HFFc6 (cell line): ENCODE data around the gene RPS18. TPM values are rescaled to one million over a fixed set of nuclear protein-coding genes. Genes with fewer than 3 reads are reported as not detected.

Experiments
- DNase-seq: peaks from one replicate; pipeline ENCODE4 v3.0.0-alpha.2; 2018
- H3K27ac Mint-ChIP-seq: 2 replicates; pipeline ENCODE4 v1.8.0; 2020; ENCODE audit warnings: mild to moderate bottlenecking, mixed read lengths
- H3K27me3 Mint-ChIP-seq: 2 replicates; pipeline ENCODE4 v1.8.0; 2021; ENCODE audit warnings: mild to moderate bottlenecking, moderate library complexity, mixed read lengths; ENCODE audit not compliant: insufficient read depth
- H3K36me3 Mint-ChIP-seq: 2 replicates; pipeline ENCODE4 v1.8.0; 2021; ENCODE audit warnings: low read depth, mixed read lengths
- H3K4me1 Mint-ChIP-seq: 2 replicates; pipeline ENCODE4 v1.8.0; 2020; ENCODE audit warnings: low read depth, mixed read lengths
- H3K4me3 Mint-ChIP-seq: 2 replicates; pipeline ENCODE4 v1.8.0; 2020; ENCODE audit warnings: mild to moderate bottlenecking, moderate library complexity, mixed read lengths
- H3K9me3 Mint-ChIP-seq: 2 replicates; pipeline ENCODE4 v1.8.0; 2020; ENCODE audit warnings: mild to moderate bottlenecking, mixed read lengths
- total RNA-seq, 6 experiments: library from RNA; stranded (reverse); fragmentation: NEBNext Ultra II Directional; extraction: Animal tissue kit (Norgen Biotek cat#: 25700); gene quantifications; 2 replicates in 1 of 6; 3 replicates in 5 of 6; pipeline ENCODE4 v1.2.3, GENCODE V29; 2021
- TF ChIP-seq, protein P1 (sequence below): fragments of 200-600 bp; sonication (generic); IDR thresholded peaks from 2 replicates; pipeline ENCODE4 v1.5.0; 2021; ENCODE audit warnings: antibody characterized with exemption, mild to moderate bottlenecking

Gene RPS18
- total RNA-seq, 6 experiments from 2014 or later, result 1,449 to 2,347 (median 1,965) TPM

DNA sequence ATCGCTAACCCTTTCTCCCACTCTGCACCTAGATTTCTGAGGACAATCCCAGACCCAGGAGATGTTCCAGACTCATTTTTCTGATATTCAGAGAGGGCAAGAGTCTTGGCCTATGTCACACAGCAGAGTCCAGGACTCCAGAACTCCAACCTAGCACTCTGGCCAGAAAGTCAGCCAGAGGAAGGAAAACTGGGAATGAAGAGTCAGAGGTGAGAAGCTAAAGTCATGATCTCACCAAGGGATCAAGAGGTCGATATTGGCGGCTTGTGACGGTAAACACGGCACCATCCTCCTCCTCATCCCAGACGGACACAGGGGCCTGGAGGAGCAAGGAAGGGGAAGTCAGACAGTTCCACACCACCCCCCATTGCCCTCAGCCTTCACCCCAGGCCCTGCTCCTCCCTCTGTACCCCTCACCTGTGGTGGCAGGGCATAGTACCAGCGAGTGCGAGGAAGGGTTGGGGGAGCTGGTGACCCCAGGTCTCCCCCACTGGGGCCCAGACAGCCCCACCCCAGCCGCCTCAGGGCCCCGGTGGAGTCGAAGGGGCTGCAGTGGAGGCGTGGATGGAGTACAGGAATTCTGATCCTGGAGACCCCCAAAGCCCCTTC lies 25.0 kb downstream of the RPS18 start:
- Mint-ChIP-seq H3K9me3 (peaks cover 4% of the 10 kb centered on the region), H3K27ac (peak overlapping the region; percentile 99), H3K27me3 (peaks cover 17% of the 10 kb centered on the region), H3K36me3 (peaks cover 13% of the 10 kb centered on the region; the same call in 1 of the 2 replicates), H3K4me3 (peak overlapping the region; percentile 99), H3K4me1 (peaks cover 31% of the 10 kb centered on the region)
- TF ChIP-seq, protein P1, sequence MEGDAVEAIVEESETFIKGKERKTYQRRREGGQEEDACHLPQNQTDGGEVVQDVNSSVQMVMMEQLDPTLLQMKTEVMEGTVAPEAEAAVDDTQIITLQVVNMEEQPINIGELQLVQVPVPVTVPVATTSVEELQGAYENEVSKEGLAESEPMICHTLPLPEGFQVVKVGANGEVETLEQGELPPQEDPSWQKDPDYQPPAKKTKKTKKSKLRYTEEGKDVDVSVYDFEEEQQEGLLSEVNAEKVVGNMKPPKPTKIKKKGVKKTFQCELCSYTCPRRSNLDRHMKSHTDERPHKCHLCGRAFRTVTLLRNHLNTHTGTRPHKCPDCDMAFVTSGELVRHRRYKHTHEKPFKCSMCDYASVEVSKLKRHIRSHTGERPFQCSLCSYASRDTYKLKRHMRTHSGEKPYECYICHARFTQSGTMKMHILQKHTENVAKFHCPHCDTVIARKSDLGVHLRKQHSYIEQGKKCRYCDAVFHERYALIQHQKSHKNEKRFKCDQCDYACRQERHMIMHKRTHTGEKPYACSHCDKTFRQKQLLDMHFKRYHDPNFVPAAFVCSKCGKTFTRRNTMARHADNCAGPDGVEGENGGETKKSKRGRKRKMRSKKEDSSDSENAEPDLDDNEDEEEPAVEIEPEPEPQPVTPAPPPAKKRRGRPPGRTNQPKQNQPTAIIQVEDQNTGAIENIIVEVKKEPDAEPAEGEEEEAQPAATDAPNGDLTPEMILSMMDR, result no peak
- DNase-seq, result no peak

DNA sequence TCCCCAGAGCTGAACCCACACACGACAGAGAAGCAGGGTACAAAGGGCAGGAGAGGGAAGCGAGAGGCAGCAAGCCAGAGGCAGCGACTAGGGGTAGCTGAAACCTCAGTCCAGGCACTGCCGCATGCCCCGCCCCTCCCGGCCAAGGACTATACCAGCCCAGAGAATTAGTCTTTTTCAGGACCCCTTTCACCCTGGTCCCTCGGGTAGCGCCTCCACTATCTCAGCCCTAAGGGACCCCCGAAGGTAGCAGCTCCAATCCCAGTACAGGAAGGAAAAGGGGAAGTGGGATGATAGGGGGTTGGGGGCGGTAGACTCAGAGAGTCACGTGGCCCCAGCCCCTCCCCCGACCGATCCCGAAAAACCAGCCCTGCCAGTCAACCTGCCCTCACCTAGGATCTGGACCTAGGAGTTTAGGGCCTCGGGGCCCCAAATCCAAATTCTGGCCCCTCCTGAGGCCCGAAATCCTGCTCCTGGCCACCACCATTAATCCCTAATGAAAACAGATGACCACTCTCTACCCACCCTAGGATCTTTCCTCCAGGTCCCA lies 25.6 kb downstream of the RPS18 start:
- Mint-ChIP-seq H3K27me3 (peaks cover 17% of the 10 kb centered on the region), H3K4me1 (peaks cover 31% of the 10 kb centered on the region), H3K27ac (peak overlapping the region; percentile 99), H3K36me3 (peaks cover 13% of the 10 kb centered on the region; the same call in 1 of the 2 replicates), H3K9me3 (peaks cover 4% of the 10 kb centered on the region), H3K4me3 (peak overlapping the region; percentile 99)
- DNase-seq, result no peak
- TF ChIP-seq, protein P1, result no peak

DNA sequence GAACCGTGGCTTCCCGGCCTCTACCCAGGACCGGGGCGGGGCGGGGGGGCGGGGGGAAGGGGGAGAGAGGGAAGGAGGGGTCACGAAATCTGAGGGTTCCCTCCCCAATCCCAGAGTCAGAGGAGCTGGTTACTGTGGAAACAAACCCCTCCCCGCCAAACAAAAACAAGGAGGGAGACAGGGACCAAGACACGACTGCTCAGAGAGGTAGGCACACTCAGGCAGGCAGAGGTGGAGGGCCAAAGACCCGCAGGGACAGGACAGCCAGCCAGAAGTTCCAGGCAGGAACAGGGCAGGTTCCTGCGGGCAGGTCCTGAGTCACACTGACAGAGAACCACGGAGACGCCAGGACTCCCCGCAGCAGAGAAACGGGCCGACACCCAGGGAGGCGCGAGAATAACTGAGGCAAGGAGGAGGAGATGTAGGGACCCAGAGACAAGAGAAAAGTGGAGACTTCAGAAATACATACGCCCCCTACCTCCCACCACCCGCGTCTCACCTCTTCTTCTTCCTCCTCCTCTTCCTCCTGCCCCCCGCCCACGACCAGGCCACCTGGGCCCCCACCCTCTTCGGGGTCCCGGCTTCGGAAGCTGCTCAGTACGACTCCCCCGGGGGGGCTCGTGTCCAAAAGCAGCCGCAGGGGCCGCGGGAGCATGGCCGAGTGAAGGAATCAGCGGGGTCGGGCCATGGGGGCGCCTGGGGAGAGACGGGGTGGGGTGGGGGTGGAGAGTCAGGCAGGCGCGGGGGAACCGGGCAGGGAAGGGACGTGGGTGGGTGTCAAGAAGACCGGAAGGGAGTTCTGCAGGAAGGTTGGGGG lies 26.3 kb downstream of the RPS18 start:
- TF ChIP-seq, protein P1, result peak; percentile 41
- peaks cover 17% of the 10 kb centered on the region for H3K27me3 Mint-ChIP-seq
- H3K4me3 Mint-ChIP-seq, result peak overlapping the region; percentile 99
- H3K27ac Mint-ChIP-seq, result peak overlapping the region; percentile 99
- peak; percentile 91 for DNase-seq
- peaks cover 4% of the 10 kb centered on the region for H3K9me3 Mint-ChIP-seq
- peaks cover 31% of the 10 kb centered on the region for H3K4me1 Mint-ChIP-seq
- peaks cover 13% of the 10 kb centered on the region; the same call in 1 of the 2 replicates for H3K36me3 Mint-ChIP-seq

DNA sequence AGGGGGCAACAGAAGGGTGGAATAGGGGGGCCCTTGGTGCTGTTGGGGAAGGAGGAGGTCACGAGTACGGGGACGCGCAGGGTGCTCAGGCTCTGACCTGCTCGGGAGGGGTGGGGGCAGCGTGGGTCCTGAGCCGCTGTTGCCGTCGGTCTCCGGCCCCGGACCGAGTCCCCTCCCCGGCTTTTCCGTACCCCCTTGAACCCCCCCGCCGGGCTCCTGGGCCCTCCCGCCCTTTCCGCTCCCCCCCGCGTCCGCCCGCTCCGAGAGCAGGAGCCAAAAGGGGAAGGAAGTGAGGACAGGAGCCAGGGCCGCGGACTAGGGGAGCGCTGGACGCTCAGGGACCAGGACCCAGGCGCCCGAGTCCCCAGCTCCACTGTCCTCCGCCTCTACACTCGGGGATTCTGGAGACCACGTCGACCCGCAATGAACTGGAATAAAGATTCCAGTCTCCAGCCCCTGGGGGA lies 26.9 kb downstream of the RPS18 start, which contains the start of gene RGL2:
RGL2 (minus strand) TSS at position 170 of the 464 bp plus-strand sequence. CDS start 332 bp downstream, outside the sequence.
- DNase-seq, result no peak
- peaks cover 4% of the 10 kb centered on the region for H3K9me3 Mint-ChIP-seq
- peak within 1 kb of the TSS; percentile 99 for H3K27ac Mint-ChIP-seq
- H3K36me3 Mint-ChIP-seq, result peaks cover 13% of the 10 kb centered on the region; the same call in 1 of the 2 replicates
- peaks cover 31% of the 10 kb centered on the region for H3K4me1 Mint-ChIP-seq
- peaks cover 17% of the 10 kb centered on the region for H3K27me3 Mint-ChIP-seq
- TF ChIP-seq, protein P1, result no peak
- H3K4me3 Mint-ChIP-seq, result peak within 1 kb of the TSS; percentile 99

DNA sequence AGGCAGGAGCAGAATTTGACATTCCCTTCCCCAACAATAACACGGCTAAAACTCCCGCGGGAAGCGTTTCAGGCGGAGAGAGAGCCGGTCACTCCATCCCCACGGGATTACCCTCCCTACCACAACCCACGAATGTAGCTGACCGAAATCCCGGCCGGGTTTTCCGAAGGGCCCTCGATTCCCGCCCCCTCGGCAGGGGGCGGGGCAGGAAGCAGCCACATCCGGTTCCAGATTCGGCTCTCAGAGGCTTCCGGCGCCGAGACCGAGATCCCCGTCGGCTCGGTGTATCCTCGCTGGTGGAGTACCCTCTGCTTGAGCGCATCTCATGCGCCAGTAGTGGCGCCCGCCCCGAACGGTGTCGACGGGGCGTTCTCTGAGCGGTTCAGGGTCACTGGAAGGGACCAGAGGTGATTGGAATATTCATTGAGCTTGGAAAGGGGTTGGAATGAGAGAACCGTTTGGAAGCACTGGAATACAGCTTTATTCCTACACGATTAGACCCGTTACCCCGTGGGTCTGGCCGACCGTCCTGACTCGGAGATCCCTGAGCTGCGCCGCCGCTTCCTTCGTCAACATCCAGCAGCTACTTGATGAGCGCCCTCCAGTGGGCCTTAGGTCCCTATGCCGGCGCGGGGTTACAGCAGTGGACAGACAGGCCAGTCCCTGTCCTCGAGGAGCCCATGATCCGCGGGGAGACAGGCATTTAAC lies 27.5 kb downstream of the RPS18 start:
- H3K36me3 Mint-ChIP-seq, result peaks cover 13% of the 10 kb centered on the region; the same call in 1 of the 2 replicates
- peaks cover 31% of the 10 kb centered on the region for H3K4me1 Mint-ChIP-seq
- TF ChIP-seq, protein P1, result peak; percentile 87
- peak; percentile 90 for DNase-seq
- H3K4me3 Mint-ChIP-seq, result peak overlapping the region; percentile 99
- peaks cover 4% of the 10 kb centered on the region for H3K9me3 Mint-ChIP-seq
- H3K27ac Mint-ChIP-seq, result peak overlapping the region; percentile 99
- peaks cover 17% of the 10 kb centered on the region for H3K27me3 Mint-ChIP-seq
